K562 treated with DMSO at 1 percent for 12 hours (cell line): ENCODE results near the gene SLC15A5. TPM values are rescaled to one million over a fixed set of nuclear protein-coding genes. Genes with fewer than 3 reads are reported as not detected.

Experiments
- total RNA-seq: library from RNA; unstranded; fragments of 300-600 nt; gene quantifications from 2 replicates; pipeline ENCODE4 v1.2.3, GENCODE V29; 2022; ENCODE audit not compliant: insufficient read depth

SLC15A5 gene
- not detected in 2 replicates for total RNA-seq

DNA sequence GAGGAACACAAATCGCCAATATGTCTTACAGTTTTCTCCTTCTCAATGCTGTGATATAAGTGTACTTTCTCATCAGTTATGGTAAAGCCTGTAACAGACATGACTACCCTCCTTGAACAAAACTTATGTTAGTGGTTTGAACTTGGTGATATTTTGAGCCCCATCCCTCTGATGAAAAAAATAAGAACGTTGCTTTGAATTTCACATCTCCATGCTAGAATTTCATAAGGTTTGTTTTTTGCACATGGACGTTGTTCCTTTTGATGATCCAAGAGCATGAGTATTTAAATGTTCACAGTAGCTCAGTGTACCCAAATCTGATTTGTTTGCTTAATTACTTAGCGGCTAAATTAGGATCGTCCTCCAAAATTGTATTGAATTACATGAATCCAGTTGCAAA is at the start of gene SLC15A5:
Gene SLC15A5 (minus strand): TSS at position 101 of the 400 bp plus-strand sequence. CDS start 0 bp downstream, at position 101.

Other genes starting within 250 kb of the SLC15A5 start
- 12.5 and 25.2 TPM in 2 replicates for gene MGST1, start 70.0 kb upstream of the SLC15A5 start, total RNA-seq